Measurements from ENCODE around the gene OR4C45.

The OR4C45 gene

GRCh38 chr11:50071584-50072225 is 39.0 kb downstream of the OR4C45 start:
- H3K27ac ChIP-seq, result no peak overlapping the region

GRCh38 chr11:50072226-50073112 is 39.8 kb downstream of the OR4C45 start:
- H3K27ac ChIP-seq, result no peak overlapping the region
- no peak for TF ChIP-seq ZFX (IDR thresholded peaks at IDR 0.05; ENCODE audit: borderline replicate concordance)
- TF ChIP-seq CTCF (IDR thresholded peaks at IDR 0.05), result no peak

More at GRCh38 chr11:50071584-50072225, 39.0 kb downstream of the OR4C45 start:
- TF ChIP-seq CTCF (IDR thresholded peaks at IDR 0.05) (no peak), ZFX (IDR thresholded peaks at IDR 0.05; ENCODE audit: borderline replicate concordance) (no peak)

- TF ChIP-seq CTCF (IDR thresholded peaks at IDR 0.05), result no peak
- TF ChIP-seq ZFX (IDR thresholded peaks at IDR 0.05; ENCODE audit: borderline replicate concordance), result no peak
- H3K27ac ChIP-seq, result no peak overlapping the region
These were observed 40.7 kb downstream of the OR4C45 start for GRCh38 chr11:50073113-50074105.

GRCh38 chr11:50074161-50074560 is 41.5 kb downstream of the OR4C45 start:
- no peak overlapping the region for H3K27ac ChIP-seq
- no peak for TF ChIP-seq ZFX (IDR thresholded peaks at IDR 0.05; ENCODE audit: borderline replicate concordance)
- TF ChIP-seq CTCF (IDR thresholded peaks at IDR 0.05), result no peak

- no peak overlapping the region for H3K27ac ChIP-seq
- TF ChIP-seq ZFX (IDR thresholded peaks at IDR 0.05; ENCODE audit: borderline replicate concordance) (no peak), CTCF (IDR thresholded peaks at IDR 0.05) (no peak)
These were observed 43.2 kb downstream of the OR4C45 start for GRCh38 chr11:50075856-50076255.

- TF ChIP-seq CTCF (IDR thresholded peaks at IDR 0.05) (no peak), ZFX (IDR thresholded peaks at IDR 0.05; ENCODE audit: borderline replicate concordance) (no peak)
- H3K27ac ChIP-seq, result no peak overlapping the region
These were observed 44.9 kb downstream of the OR4C45 start for GRCh38 chr11:50077526-50077925.

All from 22Rv1 (cell line).